Measurements from ENCODE around the gene PLXDC1.

DNA sequence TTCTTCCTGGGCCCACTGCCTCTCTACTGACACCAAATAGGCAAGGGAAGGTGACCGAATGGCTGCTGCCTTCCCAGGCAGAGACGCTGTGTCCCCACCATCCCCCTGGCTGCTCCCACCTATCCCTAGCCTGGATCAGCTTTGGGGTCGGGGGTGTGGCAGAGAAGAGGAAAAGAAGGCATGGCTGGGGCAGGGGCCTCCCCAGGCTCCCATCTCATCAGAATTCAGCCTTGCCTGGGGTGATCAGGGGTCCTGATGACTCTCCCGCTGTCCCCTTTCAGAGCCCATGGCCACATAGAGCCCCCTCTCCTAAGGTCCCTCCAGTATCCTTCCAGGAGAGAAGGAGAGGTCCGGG is 665 bp downstream of the PLXDC1 start:
- TF ChIP-seq, protein P1, sequence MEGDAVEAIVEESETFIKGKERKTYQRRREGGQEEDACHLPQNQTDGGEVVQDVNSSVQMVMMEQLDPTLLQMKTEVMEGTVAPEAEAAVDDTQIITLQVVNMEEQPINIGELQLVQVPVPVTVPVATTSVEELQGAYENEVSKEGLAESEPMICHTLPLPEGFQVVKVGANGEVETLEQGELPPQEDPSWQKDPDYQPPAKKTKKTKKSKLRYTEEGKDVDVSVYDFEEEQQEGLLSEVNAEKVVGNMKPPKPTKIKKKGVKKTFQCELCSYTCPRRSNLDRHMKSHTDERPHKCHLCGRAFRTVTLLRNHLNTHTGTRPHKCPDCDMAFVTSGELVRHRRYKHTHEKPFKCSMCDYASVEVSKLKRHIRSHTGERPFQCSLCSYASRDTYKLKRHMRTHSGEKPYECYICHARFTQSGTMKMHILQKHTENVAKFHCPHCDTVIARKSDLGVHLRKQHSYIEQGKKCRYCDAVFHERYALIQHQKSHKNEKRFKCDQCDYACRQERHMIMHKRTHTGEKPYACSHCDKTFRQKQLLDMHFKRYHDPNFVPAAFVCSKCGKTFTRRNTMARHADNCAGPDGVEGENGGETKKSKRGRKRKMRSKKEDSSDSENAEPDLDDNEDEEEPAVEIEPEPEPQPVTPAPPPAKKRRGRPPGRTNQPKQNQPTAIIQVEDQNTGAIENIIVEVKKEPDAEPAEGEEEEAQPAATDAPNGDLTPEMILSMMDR (IDR thresholded peaks at IDR 0.05), result no peak
- TF ChIP-seq ZFX (IDR thresholded peaks at IDR 0.05; ENCODE audit: borderline replicate concordance), result no peak
